ENCODE data around the gene MSI2.

DNA sequence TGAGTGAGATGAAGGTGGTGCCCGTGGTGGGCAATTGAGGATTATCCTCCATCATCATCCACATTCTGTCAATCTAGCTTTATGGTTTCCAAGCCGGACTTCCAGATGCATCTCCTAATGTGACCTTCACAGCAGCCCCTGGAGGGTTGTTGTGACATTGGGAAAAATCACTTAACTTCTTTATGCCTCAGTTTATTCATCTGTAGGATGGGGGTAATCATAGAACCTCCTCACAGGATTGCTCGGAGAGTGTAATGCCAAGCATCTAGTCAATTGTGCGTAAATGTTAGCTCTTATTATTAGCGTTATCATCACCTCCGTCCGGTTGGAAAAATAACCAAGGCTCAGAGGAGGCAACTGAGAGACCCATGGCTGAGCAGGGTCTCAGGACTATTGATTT, 274.8 kb downstream of the MSI2 start:
- TF ChIP-seq CTCF (IDR thresholded peaks at IDR 0.05) (no peak), POLR2A (IDR thresholded peaks at IDR 0.05) (no peak)
